MG63 (cell line): ENCODE measurements around the gene HCAR2. TPM values are rescaled to one million over a fixed set of nuclear protein-coding genes. Genes with fewer than 3 reads are reported as not detected.
"Not testable (repeated sequence)": the region's sequence is repeated elsewhere in the genome, so short reads cannot be mapped to it uniquely, and the experiment has no call there.

ENCODE experiments used
- DNase-seq: peaks from one replicate; pipeline ENCODE4 v3.0.0-alpha.2; 2020
- H3K27me3 ChIP-seq: fragments of 250-450 bp; sonication (Bioruptor Pico); 2 replicates; pipeline ENCODE4 v1.5.1; 2020; ENCODE audit warnings: mild to moderate bottlenecking, moderate library complexity
- H3K36me3 ChIP-seq: fragments of 250-450 bp; sonication (Bioruptor Pico); 2 replicates; pipeline ENCODE4 v1.5.1; 2020; ENCODE audit warnings: mild to moderate bottlenecking, moderate library complexity
- H3K4me3 ChIP-seq: fragments of 250-450 bp; sonication (Bioruptor Pico); 2 replicates; pipeline ENCODE4 v1.5.1; 2020; ENCODE audit warnings: mild to moderate bottlenecking, moderate library complexity
- H3K9me3 ChIP-seq: fragments of 250-450 bp; sonication (Bioruptor Pico); 2 replicates; pipeline ENCODE4 v1.5.1; 2020; ENCODE audit warnings: mild to moderate bottlenecking, moderate library complexity
- total RNA-seq: library from RNA; depleted of rRNA; stranded (reverse); fragments of >200 nt; shearing (Covaris generic); gene quantifications from 2 replicates; pipeline ENCODE4 v1.2.3, GENCODE V29; 2014; ENCODE audit warnings: low replicate concordance

The HCAR2 gene
- total RNA-seq, 1 experiment from 2014 or later: not detected

GRCh38 chr12:122725452-122726079 is 22.4 kb upstream of the HCAR2 start:
- no peak for DNase-seq
- Histone ChIP-seq H3K4me3 (no peak overlapping the region), H3K9me3 (no peaks in the 10 kb centered on the region), H3K36me3 (no peaks in the 10 kb centered on the region), H3K27me3 (no peaks in the 10 kb centered on the region; the same call in 1 of the 2 replicates)

GRCh38 chr12:122724641-122725243 is 21.6 kb upstream of the HCAR2 start:
- Histone ChIP-seq H3K9me3 (no peaks in the 10 kb centered on the region), H3K4me3 (no peak overlapping the region), H3K27me3 (no peaks in the 10 kb centered on the region; the same call in 1 of the 2 replicates), H3K36me3 (no peaks in the 10 kb centered on the region)
- no peak for DNase-seq

- no peaks in the 10 kb centered on the region for H3K9me3 ChIP-seq
- no peaks in the 10 kb centered on the region for H3K36me3 ChIP-seq
Observed at GRCh38 chr12:122722387-122722786, 19.2 kb upstream of the HCAR2 start.

GRCh38 chr12:122721057-122721545 is 17.9 kb upstream of the HCAR2 start:
- Histone ChIP-seq H3K27me3 (no peaks in the 10 kb centered on the region; the same call in 1 of the 2 replicates), H3K4me3 (no peak overlapping the region), H3K9me3 (no peaks in the 10 kb centered on the region), H3K36me3 (no peaks in the 10 kb centered on the region)
- no peak for DNase-seq

More at GRCh38 chr12:122722387-122722786, 19.2 kb upstream of the HCAR2 start:
- no peak for DNase-seq
- Histone ChIP-seq H3K27me3 (no peaks in the 10 kb centered on the region; the same call in 1 of the 2 replicates), H3K4me3 (no peak overlapping the region)

- H3K9me3 ChIP-seq, H3K4me3 ChIP-seq, DNase-seq, H3K27me3 ChIP-seq, H3K36me3 ChIP-seq: not testable (repeated sequence)
Observed at GRCh38 chr12:122716658-122717057, 13.5 kb upstream of the HCAR2 start, which contains the start of gene HCAR3. Gene HCAR3, minus strand, starts transcription at chr12:122716811. Its CDS starts 74 bp downstream, at chr12:122716737.

GRCh38 chr12:122715211-122715610 is 12.1 kb upstream of the HCAR2 start:
- not testable (repeated sequence) for H3K27me3 ChIP-seq, H3K36me3 ChIP-seq, H3K4me3 ChIP-seq, DNase-seq, H3K9me3 ChIP-seq

- not testable (repeated sequence) for H3K27me3 ChIP-seq, H3K36me3 ChIP-seq, H3K9me3 ChIP-seq, H3K4me3 ChIP-seq, DNase-seq
Observed at GRCh38 chr12:122713491-122714188, 10.5 kb upstream of the HCAR2 start.

- H3K4me3 ChIP-seq, H3K36me3 ChIP-seq, DNase-seq, H3K9me3 ChIP-seq, H3K27me3 ChIP-seq: not testable (repeated sequence)
Observed at GRCh38 chr12:122711266-122711665, 8.1 kb upstream of the HCAR2 start.

- not testable (repeated sequence) for H3K27me3 ChIP-seq, H3K9me3 ChIP-seq, DNase-seq, H3K4me3 ChIP-seq, H3K36me3 ChIP-seq
Observed at GRCh38 chr12:122710341-122710740, 7.2 kb upstream of the HCAR2 start.

- DNase-seq, H3K36me3 ChIP-seq, H3K4me3 ChIP-seq, H3K9me3 ChIP-seq, H3K27me3 ChIP-seq: not testable (repeated sequence)
Observed at GRCh38 chr12:122709287-122709686, 6.1 kb upstream of the HCAR2 start.

GRCh38 chr12:122703841-122704240 is 684 bp upstream of the HCAR2 start:
- not testable (repeated sequence) for DNase-seq

GRCh38 chr12:122701481-122701880 is 1.7 kb downstream of the HCAR2 start:
- H3K9me3 ChIP-seq, H3K27me3 ChIP-seq, H3K4me3 ChIP-seq, DNase-seq, H3K36me3 ChIP-seq: not testable (repeated sequence)

More at GRCh38 chr12:122703841-122704240, 684 bp upstream of the HCAR2 start:
- not testable (repeated sequence) for H3K27me3 ChIP-seq, H3K4me3 ChIP-seq, H3K36me3 ChIP-seq, H3K9me3 ChIP-seq

GRCh38 chr12:122700038-122700710 is 3.0 kb downstream of the HCAR2 start:
- not testable (repeated sequence) for DNase-seq, H3K9me3 ChIP-seq, H3K4me3 ChIP-seq, H3K27me3 ChIP-seq, H3K36me3 ChIP-seq

GRCh38 chr12:122696922-122697321 is 6.2 kb downstream of the HCAR2 start:
- DNase-seq, H3K9me3 ChIP-seq, H3K27me3 ChIP-seq, H3K36me3 ChIP-seq, H3K4me3 ChIP-seq: not testable (repeated sequence)

- Histone ChIP-seq H3K4me3 (no peak overlapping the region), H3K27me3 (no peaks in the 10 kb centered on the region), H3K9me3 (no peaks in the 10 kb centered on the region), H3K36me3 (no peaks in the 10 kb centered on the region)
- no peak for DNase-seq
Observed at GRCh38 chr12:122691566-122691965, 11.6 kb downstream of the HCAR2 start.

GRCh38 chr12:122688291-122688690 is 14.9 kb downstream of the HCAR2 start:
- DNase-seq: no peak
- Histone ChIP-seq H3K27me3 (no peaks in the 10 kb centered on the region), H3K9me3 (no peaks in the 10 kb centered on the region), H3K36me3 (no peaks in the 10 kb centered on the region), H3K4me3 (no peak overlapping the region)

- DNase-seq: peak; percentile 61
Observed at GRCh38 chr12:122687086-122687485, 16.1 kb downstream of the HCAR2 start.

More at GRCh38 chr12:122687086-122687485, 16.1 kb downstream of the HCAR2 start:
- Histone ChIP-seq H3K27me3 (no peaks in the 10 kb centered on the region), H3K4me3 (no peak overlapping the region), H3K36me3 (no peaks in the 10 kb centered on the region), H3K9me3 (no peaks in the 10 kb centered on the region)
